NCI-H524 (cell line): Measurements from ENCODE around the gene PPP4R4.

Source experiments
- DNase-seq, 2 experiments: peaks; one replicate each; lab custom pipeline; 2025; lab: John Stamatoyannopoulos, UW

The PPP4R4 gene

GRCh38 chr14:94309721-94310120, 135.6 kb downstream of the PPP4R4 start:
- no peak for DNase-seq

GRCh38 chr14:94310248-94310647, 136.1 kb downstream of the PPP4R4 start:
- DNase-seq: no peak

DNA sequence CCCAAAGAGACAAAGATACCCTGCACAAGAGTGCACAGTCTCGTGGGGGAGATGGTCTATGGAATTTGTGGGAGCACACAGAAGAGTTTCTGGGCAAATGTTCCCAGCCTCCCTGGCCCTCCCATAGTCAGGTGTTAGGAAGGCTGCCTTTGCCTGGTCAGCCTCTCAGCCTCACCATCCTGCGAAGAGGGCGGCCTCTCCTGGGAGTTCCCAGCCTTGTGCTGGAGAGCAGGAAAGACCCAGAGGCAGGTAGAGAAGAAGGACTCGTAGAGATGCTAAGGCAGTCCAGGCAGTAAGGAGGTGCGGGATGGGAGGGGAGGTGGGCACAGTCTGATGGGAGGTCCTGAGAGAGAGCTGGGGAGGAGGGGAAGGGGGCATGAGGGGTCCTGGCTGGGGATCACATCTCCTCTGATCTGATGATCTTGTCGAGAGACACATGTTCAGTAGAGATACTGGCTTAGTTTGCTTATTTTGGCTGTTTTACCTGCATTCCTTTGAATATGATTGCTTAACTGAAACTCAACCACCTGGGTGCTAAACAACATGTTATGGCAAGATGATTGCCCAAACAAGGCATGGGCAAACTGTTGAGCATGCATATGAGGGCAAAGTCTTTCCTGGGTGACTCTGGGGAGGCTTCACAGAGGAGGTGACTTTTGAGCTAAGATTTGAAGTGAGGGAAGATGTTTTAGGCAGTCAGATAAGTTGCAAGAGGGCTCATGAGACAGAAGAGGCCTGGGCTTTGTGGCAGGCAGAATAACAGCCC, 138.5 kb downstream of the PPP4R4 start:
- no peak for DNase-seq

GRCh38 chr14:94313991-94314655, 140.0 kb downstream of the PPP4R4 start:
- DNase-seq: no peak

DNA sequence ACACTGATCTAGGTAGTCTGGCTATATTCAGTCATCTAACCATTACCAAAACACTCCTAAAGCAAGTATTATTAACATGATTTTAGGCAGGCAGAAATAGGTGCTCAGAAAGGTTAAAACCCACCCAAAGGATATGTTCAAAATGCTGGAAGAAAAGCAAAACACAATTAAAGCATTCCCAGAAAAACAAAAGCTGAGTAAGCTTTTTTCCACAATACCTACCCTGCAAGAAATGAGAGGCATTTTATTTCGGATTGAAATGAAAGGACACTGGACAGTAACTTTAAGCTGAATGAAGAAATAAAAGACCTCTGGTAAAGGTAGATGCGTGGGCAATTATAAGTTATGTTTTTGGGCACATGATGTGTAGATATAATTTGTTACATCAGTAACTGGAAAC, 140.8 kb downstream of the PPP4R4 start:
- DNase-seq: no peak

DNA sequence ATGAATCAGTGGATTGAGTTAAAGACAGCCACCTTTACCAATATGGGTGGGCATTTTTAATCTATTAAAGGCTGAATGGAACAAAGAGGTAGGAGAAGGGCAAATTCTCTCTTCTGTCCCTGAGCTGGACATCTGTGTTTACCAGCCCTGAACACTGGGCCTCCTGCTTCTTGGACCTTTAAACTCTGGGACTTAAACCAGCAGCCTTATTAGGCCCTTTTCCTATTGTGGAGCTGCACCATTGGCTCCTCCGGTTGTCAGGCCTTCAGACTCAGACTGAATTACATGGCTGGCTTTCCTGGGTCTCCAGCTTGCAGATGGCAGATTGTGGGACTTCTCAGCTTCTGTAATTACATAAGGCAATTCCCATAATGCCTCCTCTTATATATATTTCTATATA, 142.6 kb downstream of the PPP4R4 start:
- DNase-seq: peak in 1 of 2 experiments; percentile 62

DNA sequence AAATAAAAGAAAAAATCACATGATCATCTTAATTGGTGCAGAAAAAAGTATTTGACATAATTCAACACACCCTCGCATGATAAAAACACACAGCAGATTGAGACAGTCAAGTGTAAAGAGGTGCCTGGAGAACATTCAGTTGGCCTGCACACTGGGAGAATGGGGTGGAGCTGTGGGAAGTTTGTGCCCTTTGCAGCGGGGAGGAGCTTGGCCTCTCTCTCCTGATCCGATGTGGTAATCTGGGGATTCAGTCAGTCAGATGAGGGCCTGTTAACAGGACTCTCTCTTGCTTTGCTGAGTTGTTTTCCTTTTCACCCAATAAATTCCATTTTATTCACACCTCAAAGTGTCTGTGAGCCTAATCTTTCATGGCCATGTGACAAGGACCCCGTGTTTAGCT, 143.1 kb downstream of the PPP4R4 start:
- DNase-seq: peak in 1 of 2 experiments; percentile 35

DNA sequence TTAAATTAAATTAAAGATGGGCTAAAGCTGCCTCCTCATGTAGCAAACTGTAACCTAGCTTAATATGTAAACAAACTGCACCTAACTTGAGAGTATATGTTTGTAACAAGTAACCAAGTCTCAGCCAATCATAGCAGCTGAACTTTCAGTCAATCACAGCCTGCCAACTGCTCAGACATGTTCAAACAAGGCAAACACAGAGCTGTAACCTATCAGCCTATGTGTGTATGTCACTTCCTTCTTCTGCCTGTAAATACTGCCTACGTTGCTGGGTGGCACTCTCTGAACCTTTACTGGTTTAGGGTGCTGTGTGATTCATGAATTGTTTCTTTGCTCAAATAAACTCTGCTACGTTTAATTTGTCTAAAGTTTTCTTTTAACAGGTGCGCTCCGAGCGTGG, 146.1 kb downstream of the PPP4R4 start:
- no peak for DNase-seq

- DNase-seq: no peak
These were observed 147.5 kb downstream of the PPP4R4 start for GRCh38 chr14:94321421-94322271.

DNA sequence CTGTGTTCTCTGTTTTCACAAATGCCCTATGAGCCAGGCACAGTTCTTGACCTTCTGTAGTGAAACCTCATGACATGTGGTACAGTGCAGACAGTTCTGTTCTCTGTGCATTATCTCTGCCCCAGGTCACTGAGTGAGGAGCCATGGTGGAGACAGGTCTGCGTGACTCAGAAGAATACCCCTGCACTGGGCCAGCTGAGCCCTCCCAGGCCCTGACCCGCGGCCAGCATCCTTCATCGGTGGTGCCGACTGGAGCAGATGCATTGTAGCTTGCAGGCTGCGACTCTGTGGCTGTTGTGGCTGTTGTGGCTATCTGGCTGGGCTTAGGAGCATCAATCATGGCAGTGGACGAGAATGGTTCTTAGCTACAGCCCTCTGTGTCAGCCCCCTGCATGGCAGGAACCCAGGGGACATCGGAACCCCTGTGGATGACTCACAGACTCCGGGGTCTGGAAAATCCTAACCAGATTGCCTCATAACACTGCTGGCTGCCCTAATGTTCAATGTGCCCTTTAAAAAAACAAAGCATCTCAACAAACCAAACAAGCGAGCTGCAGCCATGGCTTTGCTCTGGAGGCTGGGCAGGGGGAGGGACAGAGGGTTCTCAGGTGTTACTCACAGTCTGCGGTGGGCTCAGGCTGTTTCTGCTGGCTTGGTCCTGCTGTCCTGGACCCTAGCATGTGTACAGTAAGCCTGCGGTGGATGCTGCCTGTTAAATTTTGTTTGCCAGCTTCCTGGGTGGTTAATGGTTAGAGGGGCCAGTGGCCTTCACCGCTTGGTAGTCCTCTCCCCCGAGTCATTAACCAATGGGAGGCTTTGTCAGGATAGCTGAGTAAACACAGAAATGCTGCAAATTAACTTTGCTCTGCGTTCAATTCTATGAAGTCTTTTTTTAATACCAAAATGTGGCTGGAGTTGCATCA, 148.8 kb downstream of the PPP4R4 start, which contains the start of gene SERPINA6:
Gene SERPINA6 (minus strand): TSS at position 689 of the 923 bp plus-strand sequence. CDS start 8,688 bp downstream, outside the sequence.
- DNase-seq: no peak

GRCh38 chr14:94328196-94328595, 154.1 kb downstream of the PPP4R4 start:
- DNase-seq: no peak
